HG03342 (cell line): ENCODE results near the gene TMEM141.
"Not testable (repeated sequence)": the region's sequence is repeated elsewhere in the genome, so short reads cannot be mapped to it uniquely, and the experiment has no call there.

Experiments used
- ATAC-seq: cut with Tn5 transposase; IDR thresholded peaks from one replicate; pipeline ENCODE4 v1.9.1; 2021; ENCODE audit warnings: mild to moderate bottlenecking, moderate library complexity; ENCODE audit not compliant: unreplicated experiment

TMEM141 gene

GRCh38 chr9:136793086-136793946 lies 2.2 kb downstream of the TMEM141 start:
- no peak for ATAC-seq

- no peak for ATAC-seq
Measured at GRCh38 chr9:136794281-136794999, 3.3 kb downstream of the TMEM141 start.

- ATAC-seq = no peak
Measured at GRCh38 chr9:136795000-136795348, 3.8 kb downstream of the TMEM141 start.

- no peak for ATAC-seq
Measured at GRCh38 chr9:136796238-136796774, 5.2 kb downstream of the TMEM141 start, which contains the start of gene CCDC183. Gene CCDC183, plus strand, starts transcription at chr9:136796338. Its CDS starts 60 bp downstream, at chr9:136796398.

- not testable (repeated sequence) for ATAC-seq
Measured at GRCh38 chr9:136796775-136797347, 5.7 kb downstream of the TMEM141 start.

- no peak for ATAC-seq
Measured at GRCh38 chr9:136798708-136799078, 7.5 kb downstream of the TMEM141 start.

- ATAC-seq = peak; percentile 10
Measured at GRCh38 chr9:136799079-136799853, 8.1 kb downstream of the TMEM141 start.

GRCh38 chr9:136799854-136800657 lies 8.9 kb downstream of the TMEM141 start:
- peak; percentile 48 for ATAC-seq

- ATAC-seq = no peak
Measured at GRCh38 chr9:136802321-136802720, 11.2 kb downstream of the TMEM141 start.

GRCh38 chr9:136803009-136803550 lies 11.9 kb downstream of the TMEM141 start:
- not testable (repeated sequence) for ATAC-seq

GRCh38 chr9:136803551-136804508 lies 12.7 kb downstream of the TMEM141 start:
- ATAC-seq = no peak

- ATAC-seq = no peak
Measured at GRCh38 chr9:136804509-136805206, 13.5 kb downstream of the TMEM141 start.

GRCh38 chr9:136805207-136805740 lies 14.1 kb downstream of the TMEM141 start:
- ATAC-seq = no peak

GRCh38 chr9:136806067-136806466 lies 14.9 kb downstream of the TMEM141 start:
- no peak for ATAC-seq

GRCh38 chr9:136806631-136807201 lies 15.6 kb downstream of the TMEM141 start:
- no peak for ATAC-seq

GRCh38 chr9:136807281-136808074 lies 16.3 kb downstream of the TMEM141 start, which contains the start of gene RABL6:
Gene RABL6, plus strand, starts transcription at chr9:136807948. Its CDS starts 249 bp downstream, at chr9:136808197.
- peak; percentile 73 for ATAC-seq
